ENCODE measurements around the gene ZNF8.
"Not testable (repeated sequence)": the region's sequence is repeated elsewhere in the genome, so short reads cannot be mapped to it uniquely, and the experiment has no call there.

The ZNF8 gene

DNA sequence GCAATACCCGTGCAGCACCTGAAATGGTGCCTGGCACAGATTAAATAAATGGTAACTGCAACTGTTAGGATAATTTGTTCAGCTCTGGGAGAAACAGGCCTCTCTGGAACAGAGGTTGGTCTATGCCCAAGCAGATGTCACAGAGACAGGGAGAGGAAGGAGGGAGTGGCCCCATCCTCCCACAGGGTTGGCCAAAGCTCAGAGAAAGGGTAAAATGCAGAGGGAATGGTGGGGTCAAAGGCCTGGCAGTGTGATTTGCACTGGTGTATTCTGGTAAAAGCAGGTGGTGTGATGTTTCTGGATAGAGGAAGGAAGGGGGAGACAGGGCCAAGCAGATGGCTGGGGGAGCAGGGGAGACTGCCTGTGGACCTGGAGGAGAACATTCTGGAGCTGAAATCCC lies 57.5 kb downstream of the ZNF8 start:
- no peak for DNase-seq (ENCODE audit: low spot score)

DNA sequence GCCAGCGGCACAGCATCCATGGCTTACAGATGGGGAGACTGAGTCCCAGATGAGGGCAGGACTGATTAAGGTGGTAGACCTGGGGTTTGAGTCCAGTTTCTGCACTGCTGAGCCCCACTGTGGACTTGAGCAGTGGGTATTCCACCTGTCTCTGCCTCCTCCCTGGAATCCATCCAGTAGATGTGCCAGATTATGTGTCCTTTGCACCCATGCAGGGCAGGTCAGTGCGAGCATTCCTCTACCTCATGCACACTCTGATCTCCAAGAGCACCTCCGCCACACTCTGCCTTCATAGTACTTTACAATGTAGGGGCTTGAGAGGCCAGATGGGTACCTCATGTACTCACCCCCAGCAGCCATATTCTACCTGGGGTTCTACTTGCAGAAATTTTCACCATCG lies 58.1 kb downstream of the ZNF8 start:
- no peak for DNase-seq (ENCODE audit: low spot score)

DNA sequence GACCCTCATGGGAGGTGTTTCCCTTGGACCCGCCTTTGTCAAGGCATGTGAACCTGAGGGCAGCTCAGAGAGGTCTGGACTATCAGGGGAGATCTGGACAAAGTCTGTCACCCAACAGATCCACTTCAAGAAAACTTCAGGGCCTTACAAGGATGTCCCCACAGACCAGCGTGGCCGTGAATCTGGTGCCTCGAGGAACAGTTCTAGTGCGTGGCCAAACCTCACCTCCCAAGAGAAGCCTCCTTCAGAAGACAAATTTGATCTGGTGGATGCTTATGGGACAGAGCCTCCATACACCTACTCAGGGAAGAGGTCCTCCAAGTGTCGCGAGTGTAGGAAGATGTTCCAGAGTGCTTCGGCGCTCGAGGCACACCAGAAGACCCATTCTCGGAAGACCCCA lies 59.6 kb downstream of the ZNF8 start:
- DNase-seq (ENCODE audit: low spot score) = no peak

DNA sequence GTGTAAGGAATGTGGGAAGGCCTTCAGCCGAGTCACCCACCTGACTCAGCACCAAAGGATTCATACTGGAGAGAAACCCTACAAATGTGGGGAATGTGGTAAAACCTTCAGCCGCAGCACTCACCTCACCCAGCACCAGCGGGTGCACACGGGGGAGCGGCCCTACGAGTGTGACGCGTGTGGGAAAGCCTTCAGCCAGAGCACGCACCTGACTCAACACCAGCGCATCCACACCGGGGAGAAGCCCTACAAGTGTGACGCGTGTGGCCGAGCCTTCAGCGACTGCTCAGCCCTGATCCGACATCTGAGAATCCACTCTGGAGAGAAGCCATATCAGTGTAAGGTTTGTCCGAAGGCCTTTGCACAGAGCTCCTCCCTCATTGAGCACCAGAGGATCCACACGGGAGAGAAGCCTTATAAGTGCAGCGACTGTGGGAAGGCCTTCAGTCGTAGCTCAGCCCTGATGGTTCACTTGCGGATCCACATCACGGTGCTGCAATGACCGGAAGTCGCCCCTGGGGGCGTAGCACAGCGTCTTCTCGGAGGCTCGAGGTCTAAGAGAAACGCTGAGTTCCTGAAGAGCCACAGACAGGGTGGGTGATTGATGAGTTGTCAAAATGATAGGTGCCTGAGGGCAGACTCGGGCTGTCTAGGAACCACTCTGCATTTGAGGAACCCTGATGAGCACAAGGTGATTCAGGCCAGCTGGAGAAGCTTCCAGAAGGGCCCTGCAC lies 60.2 kb downstream of the ZNF8 start:
- no peak for DNase-seq (ENCODE audit: low spot score)

DNA sequence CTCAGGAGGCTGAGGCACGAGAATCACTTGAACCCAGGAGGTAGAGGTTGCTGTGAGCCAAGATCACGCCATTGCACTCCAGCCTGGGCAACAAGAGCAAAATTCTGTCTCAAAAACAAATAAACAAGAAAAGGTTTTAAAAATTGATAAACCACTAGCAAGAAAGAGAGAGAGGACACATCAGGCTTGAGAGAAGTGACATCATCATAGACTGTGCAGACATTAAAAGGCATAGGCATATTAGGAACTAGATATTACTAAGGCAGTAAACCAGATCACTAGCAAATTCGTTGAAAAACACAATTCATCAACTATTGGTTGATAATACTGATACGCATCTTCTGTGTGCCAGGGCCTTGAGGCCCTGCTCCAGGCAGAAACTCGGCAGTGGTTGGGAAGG lies 66.8 kb downstream of the ZNF8 start:
- no peak for DNase-seq (ENCODE audit: low spot score)

DNA sequence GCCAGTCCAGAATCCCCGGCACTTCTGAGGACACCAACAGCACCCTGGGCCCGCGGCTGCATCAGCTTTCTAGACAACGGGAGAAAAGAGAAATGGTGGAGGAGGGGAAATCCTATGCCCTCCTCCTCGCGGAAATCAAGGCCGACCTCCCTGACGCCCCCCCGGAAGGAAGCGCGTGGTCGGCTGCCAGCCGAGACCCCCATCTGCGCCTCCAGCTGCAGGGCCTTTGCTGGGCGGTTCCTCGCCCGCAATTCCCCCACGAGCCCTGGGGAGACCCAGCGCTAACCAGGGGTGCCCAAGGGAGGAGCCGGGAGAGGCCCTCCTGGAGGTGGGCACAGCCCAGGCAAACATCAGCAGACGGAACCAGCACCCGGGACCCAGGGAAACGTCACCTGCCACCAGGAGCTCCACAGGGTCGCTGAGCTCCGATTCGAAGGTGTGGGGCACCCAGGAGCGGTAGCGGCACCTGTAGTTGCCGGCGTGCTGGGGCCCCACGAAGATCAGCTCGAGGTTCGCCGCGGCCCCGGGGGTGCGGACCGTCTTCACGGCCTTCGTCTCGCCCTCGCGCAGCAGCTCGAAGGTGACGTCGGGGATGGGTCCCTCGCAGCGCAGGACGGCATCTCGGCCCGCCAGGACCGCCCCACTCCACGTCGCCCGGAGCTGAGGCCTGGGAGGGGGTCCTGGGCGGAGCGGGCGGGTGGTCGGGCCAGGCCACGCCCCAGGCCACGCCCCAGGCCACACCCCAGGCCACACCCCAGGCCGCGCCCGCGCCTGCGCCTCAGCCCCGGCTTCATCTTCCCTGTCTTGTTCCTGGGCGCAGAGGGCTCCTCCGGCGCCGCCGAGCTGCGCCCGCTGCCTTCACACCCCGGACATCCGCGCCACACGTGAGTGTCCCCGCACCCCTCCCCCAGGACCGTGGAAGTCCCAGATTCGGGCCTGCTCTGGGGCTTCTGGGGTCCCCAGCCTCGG lies 68.5 kb downstream of the ZNF8 start:
- DNase-seq (ENCODE audit: low spot score) = peak; percentile 97

DNA sequence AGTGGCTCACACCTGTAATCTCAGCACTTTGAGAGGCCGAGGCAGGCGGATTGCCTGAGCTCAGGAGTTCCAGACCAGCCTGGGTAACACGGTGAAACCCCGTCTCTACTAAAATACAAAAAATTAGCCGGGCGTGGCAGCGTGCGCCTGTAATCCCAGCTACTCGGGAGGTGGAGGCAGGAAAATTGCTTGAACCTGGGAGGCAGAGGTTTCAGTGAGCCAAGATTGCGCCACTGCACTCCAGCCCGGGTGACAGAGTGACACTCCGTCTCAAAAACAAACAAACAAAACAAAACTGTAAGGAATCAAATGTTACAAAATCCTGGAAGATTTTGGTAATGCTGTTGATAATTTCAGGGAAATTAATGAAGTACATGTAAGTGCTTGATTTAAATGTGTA lies 69.3 kb downstream of the ZNF8 start:
- DNase-seq (ENCODE audit: low spot score) = not testable (repeated sequence)

DNA sequence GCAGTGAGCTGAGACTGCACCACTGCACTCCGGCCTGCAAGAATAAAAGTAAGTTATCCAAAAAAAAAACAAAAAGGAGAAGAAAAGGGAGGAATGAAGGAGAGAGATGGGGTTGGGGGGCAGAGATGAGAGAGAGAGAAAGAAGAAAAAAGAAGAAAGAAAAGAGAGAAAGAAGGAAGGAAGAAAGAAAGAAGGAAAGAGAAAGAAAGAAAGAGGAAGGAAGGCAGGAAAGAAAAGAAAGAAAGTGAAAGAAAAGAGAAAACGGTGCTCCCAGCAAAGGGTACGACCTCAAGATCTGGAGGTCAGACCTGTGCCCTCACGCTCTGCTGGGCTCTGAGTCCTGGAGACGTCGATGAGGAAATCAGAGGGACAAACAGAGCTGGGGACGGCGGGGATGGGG lies 70.8 kb downstream of the ZNF8 start:
- DNase-seq (ENCODE audit: low spot score) = no peak

DNA sequence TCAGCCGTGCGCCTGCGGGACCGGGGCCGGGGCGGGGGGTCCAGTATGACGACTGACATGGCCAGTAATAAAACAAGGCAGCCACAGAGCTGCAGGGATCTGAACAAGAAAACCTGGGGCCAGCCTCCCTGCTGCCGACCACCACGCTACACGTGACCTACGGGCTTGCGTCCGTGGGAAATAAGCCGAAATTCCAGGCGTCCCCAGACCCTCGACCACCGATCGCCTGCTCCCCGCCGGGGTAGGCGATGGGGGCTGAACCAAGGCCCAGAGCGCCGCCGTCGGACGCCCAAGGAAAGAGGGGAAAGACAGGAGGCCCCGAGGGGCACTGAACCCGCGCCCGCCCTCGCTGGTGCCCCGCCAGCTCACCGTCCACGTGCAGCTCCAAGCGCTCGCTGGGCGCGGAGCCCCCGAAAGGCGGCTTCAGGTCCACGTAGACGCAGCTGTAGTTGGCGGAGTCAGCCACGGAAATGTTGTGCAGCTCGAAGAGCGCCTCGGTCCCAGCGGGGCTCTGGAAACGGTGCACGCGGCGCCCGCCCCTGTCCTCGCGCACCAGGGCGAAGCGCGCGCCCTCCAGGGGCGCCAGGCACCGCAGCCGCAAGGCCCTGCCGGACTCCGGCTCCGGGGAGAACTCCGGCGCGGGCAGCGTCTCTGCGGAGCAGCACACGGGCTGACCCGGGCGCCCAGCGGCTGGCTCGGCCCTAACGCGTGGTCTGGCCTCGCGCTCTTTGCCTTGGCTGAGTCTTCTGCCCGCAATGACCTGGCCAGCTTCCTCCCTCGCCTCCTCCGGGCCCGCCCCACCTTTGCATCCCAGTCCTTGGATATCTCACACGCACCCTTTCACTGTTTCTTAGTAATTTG lies 71.5 kb downstream of the ZNF8 start:
- DNase-seq (ENCODE audit: low spot score) = no peak

DNA sequence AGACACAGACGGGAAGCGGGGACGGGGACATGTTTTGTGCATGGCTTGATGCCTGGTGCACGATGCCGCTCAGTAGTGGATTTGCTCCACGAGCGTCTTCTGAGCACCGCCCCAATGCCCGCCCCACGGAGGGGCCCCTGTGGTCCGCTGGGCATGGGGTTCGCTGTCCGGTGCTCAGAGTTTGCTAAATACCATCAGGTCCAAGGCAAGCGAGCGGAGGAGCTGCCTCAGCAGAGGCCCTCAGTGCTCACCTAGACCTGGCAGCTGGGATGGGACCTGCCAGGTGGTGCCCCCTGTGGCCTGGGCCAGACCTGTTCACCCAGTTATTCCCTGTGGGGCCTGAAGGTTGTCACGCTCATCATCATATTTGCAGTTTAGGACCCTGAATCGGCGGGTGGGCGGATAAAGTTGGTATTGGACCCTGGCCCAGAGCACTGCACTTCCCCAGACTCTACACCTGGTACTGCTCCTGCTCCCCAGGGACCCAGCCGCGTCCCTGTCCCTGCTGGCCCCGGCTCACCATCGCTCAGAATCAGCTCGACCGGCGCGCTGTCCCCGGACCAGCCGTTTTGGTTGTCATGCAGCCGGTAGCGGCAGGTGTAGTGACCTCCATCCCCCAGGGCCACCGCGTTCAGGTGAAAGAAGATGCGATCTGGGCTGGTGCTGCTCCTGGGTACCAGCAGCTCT lies 72.3 kb downstream of the ZNF8 start:
- no peak for DNase-seq (ENCODE audit: low spot score)

DNA sequence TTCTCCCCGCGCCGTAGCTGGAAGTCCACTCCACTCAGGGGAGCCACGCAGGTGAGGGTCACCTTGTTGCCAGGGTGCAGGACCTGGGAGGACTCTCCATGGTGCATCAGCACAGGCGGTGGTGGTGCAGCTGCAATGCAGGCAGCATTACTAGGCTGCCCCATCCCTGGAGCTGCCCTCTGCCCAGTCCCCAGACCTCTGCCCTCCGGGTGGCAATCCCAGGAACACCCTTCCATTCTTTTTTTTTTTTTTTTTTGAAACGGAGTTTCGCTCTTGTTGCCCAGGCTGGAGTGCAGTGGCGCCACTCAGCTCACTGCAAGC lies 72.8 kb downstream of the ZNF8 start:
- DNase-seq (ENCODE audit: low spot score) = no peak

DNA sequence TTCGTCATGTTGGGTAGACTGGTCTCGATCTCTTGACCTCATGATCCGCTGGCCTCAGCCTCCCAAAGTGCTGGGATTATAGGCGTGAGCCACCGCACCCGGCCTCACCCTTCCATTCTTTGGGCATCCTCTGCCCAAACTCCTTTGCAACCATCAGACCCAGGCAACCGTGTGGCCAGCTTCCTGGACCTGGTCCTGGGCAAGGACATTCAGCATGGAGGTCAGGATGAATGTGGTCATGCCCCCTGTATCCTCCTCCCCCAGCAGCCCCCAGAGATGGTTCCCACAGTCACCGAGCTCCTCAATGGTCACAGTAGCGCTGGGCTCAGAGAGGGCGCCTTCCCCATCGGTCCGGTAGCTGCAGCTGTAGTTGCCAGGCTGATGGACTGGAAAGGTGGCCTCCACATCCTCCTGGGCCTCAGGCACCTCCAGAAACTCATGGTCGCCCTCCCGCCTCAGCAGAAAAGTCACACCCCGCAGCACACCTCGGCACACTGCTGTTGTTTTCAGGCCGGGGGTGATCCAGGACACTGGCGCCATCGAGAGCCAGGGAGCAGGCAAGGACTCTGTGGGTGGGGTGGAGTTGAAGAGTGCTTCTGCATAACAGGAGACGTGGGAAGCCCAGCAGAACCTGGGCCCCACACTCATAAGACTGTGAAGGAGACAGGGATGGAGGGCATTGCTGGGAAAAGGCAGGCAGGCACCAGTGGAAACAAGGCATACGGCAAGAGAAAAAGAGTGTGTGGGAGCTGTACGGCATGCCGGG lies 73.4 kb downstream of the ZNF8 start:
- DNase-seq (ENCODE audit: low spot score) = no peak
